Stimulated activated CD4-positive, alpha-beta T cell treated with anti-CD3 and anti-CD28 coated beads, TNF-alpha, amount 100 ng/mL, for 4 hours (primary cell): Measurements from ENCODE around the gene FAM170B.

Experiments
- DNase-seq, 3 experiments: peaks; one replicate each; pipeline ENCODE4 v3.0.0-alpha.2; 2020; ENCODE audit warnings: low read depth in 3 of 3

FAM170B gene

GRCh38 chr10:49106451-49106850 is 27.4 kb downstream of the FAM170B start:
- DNase-seq = no peak

DNA sequence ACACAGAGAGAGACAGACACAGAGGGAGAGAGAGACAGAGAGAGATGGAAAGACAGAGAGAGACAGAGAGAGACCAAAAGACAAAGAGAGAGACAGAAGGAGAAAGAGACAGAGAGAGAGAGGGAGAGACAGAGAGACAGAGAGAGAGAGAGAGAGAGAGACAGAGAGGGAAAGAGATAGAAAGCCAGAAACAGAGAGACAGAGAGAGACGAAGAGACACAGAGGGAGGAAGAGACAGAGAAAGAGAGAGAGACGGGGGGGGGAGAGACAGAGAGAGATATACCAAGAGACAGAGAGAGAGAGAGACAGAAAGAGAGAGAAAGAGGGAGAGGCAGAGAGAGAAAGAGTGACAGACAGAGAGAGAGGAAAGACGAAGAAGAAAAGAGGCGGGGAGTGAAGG is 28.7 kb downstream of the FAM170B start:
- DNase-seq = no peak

DNA sequence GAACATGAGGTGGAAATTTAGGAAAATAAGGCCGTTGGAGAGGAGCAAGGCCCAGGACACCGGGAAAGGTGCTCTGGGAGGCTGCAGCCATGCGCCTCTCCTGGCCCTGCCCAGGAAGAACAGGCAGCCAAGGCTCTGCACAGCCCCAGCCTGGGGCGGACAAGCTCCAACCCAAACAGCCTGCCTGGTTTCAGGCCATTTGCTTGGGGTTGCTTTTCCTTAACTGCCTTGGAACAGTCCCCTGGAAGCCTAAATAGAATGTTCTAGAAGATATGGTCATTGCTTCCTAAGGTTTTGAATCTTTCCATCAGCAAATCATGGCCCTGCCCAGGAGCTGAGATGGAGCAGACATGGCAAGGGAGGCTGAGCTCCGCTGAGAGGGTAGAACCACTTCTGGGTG is 29.5 kb downstream of the FAM170B start:
- no peak for DNase-seq

GRCh38 chr10:49103761-49104160 is 30.1 kb downstream of the FAM170B start:
- DNase-seq = no peak

GRCh38 chr10:49099046-49099445 is 34.8 kb downstream of the FAM170B start:
- DNase-seq = no peak

- DNase-seq = no peak
These were observed 36.9 kb downstream of the FAM170B start for GRCh38 chr10:49096890-49097445.

DNA sequence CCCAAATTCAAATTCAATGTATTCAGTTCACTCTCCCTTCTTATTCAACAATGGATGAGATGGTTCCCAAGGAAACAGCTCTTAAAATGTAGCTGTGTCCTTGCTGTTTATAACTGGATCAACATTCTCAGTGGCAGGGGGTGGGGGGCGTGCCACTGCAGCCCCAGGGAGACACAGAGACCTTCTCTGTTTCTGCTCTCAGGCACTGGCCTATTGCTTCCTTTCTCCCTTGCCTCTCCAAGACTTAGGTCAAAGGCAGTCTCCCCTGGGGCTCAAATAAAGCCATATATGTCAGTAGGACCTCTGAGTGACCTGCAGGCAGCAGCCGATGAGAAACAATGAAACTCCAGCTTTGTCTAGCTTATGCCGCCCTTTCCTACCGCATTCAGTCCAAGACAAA is 39.2 kb downstream of the FAM170B start:
- no peak for DNase-seq

GRCh38 chr10:49093922-49094321 is 39.9 kb downstream of the FAM170B start:
- DNase-seq = no peak

DNA sequence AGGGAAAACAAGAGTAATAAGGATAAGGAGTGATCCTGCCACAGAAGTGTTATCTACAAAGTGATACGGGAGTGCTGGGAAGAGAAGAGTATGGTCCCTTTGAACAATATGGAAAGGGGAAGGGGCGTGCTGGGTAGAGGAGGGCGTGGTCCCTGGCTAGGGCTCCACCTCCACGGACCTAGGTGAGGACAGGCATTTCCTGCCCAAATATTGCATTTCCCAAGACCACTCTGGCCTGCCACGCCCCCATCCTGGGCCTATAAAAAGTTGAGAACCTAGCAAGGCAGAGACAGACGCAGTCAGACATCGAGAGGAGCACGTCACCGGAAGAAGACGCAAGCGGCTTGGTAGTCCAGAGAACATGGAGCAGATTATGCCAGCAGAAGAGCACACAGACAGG is 41.3 kb downstream of the FAM170B start:
- DNase-seq = no peak

DNA sequence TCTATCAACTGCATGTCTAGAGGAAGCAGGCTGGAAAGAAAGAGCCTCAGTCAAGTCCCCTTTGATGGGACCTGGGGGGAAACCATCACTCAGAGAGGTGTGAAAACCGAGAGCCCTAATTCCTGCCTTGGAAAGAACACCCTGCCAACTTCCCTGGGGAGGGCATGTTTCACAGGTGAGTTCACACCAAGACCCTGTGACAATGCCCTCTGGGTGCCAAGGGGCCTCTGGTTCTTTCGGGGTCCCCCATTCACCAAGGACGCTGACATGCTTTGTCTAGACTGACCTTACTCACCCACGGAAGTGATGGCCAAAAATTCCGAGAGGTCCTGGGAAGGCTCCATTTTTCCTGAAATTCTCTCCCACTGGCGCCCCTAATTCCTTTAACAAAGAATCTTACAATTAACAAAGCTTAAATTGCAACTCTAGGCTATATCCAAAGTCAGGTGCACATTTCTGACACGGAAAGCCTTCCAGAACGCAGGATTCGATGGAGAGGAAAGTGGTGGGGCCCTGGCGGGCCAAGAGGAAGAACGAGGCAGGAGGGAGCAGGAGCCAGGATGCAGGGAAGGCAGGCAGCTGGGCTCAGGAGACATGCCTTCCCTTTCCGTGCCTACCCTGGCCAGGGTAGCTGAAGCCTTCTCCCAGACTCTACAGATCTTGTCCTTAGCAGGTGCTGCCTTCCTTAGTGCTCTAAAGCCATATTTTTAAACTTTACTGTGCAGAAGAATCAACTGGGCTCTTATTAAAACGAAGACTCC is 42.2 kb downstream of the FAM170B start:
- DNase-seq = no peak

DNA sequence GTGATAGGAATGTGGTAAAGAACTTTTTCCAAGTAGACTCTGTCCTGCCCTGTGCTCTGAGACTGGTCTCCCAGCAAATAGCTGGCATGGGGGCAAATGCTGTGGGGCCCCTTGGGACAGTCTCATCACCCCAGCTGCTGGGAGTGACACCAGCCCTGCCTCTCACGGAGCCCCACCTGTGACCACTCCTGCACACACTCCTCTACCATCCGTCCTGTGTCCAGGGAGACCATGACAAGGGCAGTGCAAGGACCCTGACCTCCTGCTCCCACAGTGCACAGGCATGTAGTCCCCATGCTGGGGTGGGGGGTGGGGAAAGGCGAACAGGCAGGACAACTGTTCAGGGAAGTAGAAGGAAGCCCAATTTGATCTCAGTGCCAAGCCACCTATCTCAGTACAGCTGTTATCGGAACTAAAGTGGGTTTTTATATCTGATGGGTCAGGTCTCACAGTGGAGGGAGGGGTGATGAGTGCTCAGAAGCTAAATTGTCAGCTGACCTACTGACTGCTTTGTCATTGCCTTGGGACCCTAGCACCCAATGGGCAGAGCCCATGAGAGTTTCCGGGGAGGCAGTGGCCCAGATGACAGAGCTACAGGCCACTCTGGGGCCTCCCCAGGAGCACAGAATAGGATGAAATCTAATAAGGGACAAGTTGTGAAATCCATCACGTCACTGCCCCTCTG is 43.0 kb downstream of the FAM170B start:
- no peak for DNase-seq

DNA sequence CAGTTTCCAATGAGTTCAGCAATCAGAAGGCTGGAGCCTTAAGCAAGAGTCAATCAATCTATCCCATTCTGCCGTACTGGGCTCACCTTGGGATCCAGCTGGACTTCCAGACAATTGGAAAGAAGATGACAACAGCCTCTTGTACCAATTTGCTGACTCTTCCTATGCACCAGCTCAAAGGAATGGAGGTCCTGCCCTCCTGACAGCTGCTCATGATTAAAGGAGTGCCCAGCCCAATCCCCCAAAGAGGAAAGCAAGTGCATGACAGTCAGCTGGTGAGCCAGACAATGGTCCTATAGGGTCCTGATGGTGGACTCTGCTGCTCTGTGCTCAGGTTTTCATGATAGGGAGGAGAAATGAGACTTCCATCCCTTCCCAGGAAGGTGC is 43.6 kb downstream of the FAM170B start:
- no peak for DNase-seq

- no peak for DNase-seq
These were observed 44.1 kb downstream of the FAM170B start for GRCh38 chr10:49089557-49090188.

DNA sequence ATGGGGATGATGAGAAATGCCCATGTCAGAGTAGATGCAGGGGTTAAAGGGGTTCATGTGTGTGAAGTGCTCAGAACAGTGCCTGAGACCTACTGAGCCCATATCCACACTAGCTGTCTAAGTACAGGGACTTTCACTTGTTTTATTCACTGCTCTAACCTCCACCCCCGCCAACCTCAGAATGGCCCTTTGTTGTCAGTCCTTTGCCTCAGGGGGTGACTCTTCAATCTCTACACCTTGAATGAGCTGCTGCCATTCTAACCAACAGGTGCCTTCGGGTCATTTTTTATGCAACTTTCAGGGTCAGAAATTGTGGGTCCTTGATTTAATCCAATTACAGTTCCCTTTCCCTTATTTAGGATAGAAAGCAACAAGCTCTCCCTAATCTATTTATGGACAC is 44.7 kb downstream of the FAM170B start:
- no peak for DNase-seq

DNA sequence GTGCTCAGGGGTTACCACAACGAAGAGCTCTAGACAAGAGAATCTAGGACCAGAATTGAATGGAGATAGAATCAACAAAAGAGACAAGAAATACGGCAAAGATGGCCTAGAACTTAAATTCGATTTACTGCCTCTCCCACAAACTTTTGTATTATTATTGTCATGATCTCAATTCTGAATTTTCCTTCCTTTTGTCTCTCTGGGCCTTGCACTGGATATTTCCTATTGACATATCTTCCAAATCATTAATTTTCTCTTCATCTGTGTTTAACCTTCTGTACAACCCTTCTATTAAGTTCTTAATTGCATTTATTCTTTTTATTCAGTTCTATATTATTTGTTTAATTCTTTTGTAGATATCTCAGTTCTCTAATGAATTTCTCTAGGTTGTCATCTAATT is 46.9 kb downstream of the FAM170B start:
- DNase-seq = no peak

GRCh38 chr10:49083261-49083660 is 50.6 kb downstream of the FAM170B start:
- DNase-seq = no peak

GRCh38 chr10:49082766-49083165 is 51.1 kb downstream of the FAM170B start:
- no peak for DNase-seq

GRCh38 chr10:49081547-49082275 is 52.1 kb downstream of the FAM170B start:
- no peak for DNase-seq
